ENCODE data around the gene MYO9B.

DNA sequence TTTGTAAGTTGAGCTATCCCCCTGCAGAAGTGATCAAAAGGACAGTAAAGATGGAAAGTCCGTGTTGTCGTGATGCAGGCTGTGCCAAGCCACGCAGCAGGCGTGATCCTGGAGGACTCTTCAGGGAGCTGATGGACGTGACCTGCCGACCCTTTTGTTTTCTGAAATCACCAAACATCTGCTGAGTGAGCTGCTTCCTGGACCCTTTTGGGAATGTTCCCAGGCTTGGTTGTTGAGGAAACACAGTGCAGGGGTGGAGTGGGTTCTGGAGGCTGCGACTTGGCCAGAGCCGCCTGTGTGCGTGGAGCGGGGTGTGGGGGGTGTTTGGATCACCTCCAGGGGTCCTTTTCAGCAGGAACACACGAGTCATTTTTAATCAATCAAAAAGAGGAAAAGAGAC, 33.6 kb upstream of the MYO9B start:
- TF ChIP-seq CTCF (conservative IDR thresholded peaks at IDR 0.05; ENCODE audit: low read depth, low read length) (no peak), EZH2phosphoT487 (IDR thresholded peaks at IDR 0.05; ENCODE audit: borderline replicate concordance, low read length) (no peak)
